Activated CD8-positive, alpha-beta memory T cell treated with anti-CD3 and anti-CD28 coated beads, Interleukin-2, amount 50 U/mL, for 1 hour (primary cell): Measurements from ENCODE around the gene SHPK.

Experiments
- DNase-seq: peaks from one replicate; pipeline ENCODE4 v3.0.0-alpha.2; 2020; ENCODE audit errors: extremely low read depth

SHPK gene

GRCh38 chr17:3659541-3660111 is 23.6 kb upstream of the SHPK start:
- DNase-seq, result no peak

- no peak for DNase-seq
These were observed 22.9 kb upstream of the SHPK start for GRCh38 chr17:3658784-3659449.

- no peak for DNase-seq
These were observed 22.1 kb upstream of the SHPK start for GRCh38 chr17:3657874-3658783.

GRCh38 chr17:3657588-3657869 is 21.5 kb upstream of the SHPK start:
- no peak for DNase-seq

GRCh38 chr17:3656755-3657587 is 20.9 kb upstream of the SHPK start:
- DNase-seq, result no peak

GRCh38 chr17:3656353-3656752 is 20.3 kb upstream of the SHPK start:
- no peak for DNase-seq

- no peak for DNase-seq
These were observed 19.7 kb upstream of the SHPK start for GRCh38 chr17:3655766-3656165.

- DNase-seq, result no peak
These were observed 11.9 kb upstream of the SHPK start for GRCh38 chr17:3647769-3648555.

- no peak for DNase-seq
These were observed 11.2 kb upstream of the SHPK start for GRCh38 chr17:3647251-3647650.

GRCh38 chr17:3645310-3645709 is 9.3 kb upstream of the SHPK start:
- no peak for DNase-seq

- DNase-seq, result no peak
These were observed 7.9 kb upstream of the SHPK start for GRCh38 chr17:3643889-3644349.

- no peak for DNase-seq
These were observed 5.9 kb upstream of the SHPK start for GRCh38 chr17:3641717-3642486.

GRCh38 chr17:3641014-3641413 is 5.0 kb upstream of the SHPK start:
- DNase-seq, result no peak

GRCh38 chr17:3639981-3640596 is 4.0 kb upstream of the SHPK start:
- DNase-seq, result no peak

GRCh38 chr17:3636908-3637373 is 891 bp upstream of the SHPK start:
- DNase-seq, result no peak

- no peak for DNase-seq
These were observed 436 bp downstream of the SHPK start for GRCh38 chr17:3635474-3636153.

- no peak for DNase-seq
These were observed 3.8 kb downstream of the SHPK start for GRCh38 chr17:3632287-3632686.

GRCh38 chr17:3630781-3631180 is 5.3 kb downstream of the SHPK start:
- no peak for DNase-seq

GRCh38 chr17:3627769-3628167 is 8.3 kb downstream of the SHPK start:
- no peak for DNase-seq
